Activated CD4-positive, alpha-beta memory T cell treated with anti-CD3 and anti-CD28 coated beads for 36 hours (primary cell): ENCODE data around the gene RASGRF1. TPM values are rescaled to one million over a fixed set of nuclear protein-coding genes. Genes with fewer than 3 reads are reported as not detected.

ENCODE experiments used
- CTCF ChIA-PET: fragments of 350-600 bp; sonication (Branson Sonifier 250); formaldehyde crosslinking; loops from one replicate; lab custom pipeline; 2021; ENCODE audit warnings: antibody characterized with exemption, inconsistent platforms; lab: Charles Lee
- POLR2A ChIA-PET: fragments of 350-600 bp; sonication (Branson Sonifier 250); formaldehyde crosslinking; loops from one replicate; lab custom pipeline; 2021; ENCODE audit warnings: antibody characterized with exemption; lab: Charles Lee
- DNase-seq: peaks from one replicate; pipeline ENCODE4 v3.0.0-alpha.2; 2020
- H3K27ac Mint-ChIP-seq: one replicate; pipeline ENCODE4 v1.8.0; 2021; ENCODE audit warnings: mixed read lengths
- H3K27me3 Mint-ChIP-seq: one replicate; pipeline ENCODE4 v1.8.0; 2021; ENCODE audit warnings: mixed read lengths
- H3K36me3 Mint-ChIP-seq: one replicate; pipeline ENCODE4 v1.8.0; 2021; ENCODE audit warnings: mixed read lengths
- H3K4me1 Mint-ChIP-seq: one replicate; pipeline ENCODE4 v1.8.0; 2021; ENCODE audit warnings: low read depth, mixed read lengths
- H3K4me3 Mint-ChIP-seq: one replicate; pipeline ENCODE4 v1.8.0; 2021; ENCODE audit warnings: mild to moderate bottlenecking, mixed read lengths
- H3K9me3 Mint-ChIP-seq: one replicate; pipeline ENCODE4 v1.8.0; 2021; ENCODE audit warnings: mixed read lengths
- intact Hi-C: fragments of 100-400 bp; cut with micrococcal nuclease; formaldehyde crosslinking; loops from one replicate; pipeline ENCODE4 v1.15.1; 2023
- total RNA-seq, 2 experiments: library from RNA; stranded (reverse); gene quantifications; one replicate each; pipeline ENCODE4 v1.2.3, GENCODE V29; 2021

The RASGRF1 gene
- total RNA-seq, 2 experiments from 2014 or later = 0.02 TPM; not detected in 1

DNA sequence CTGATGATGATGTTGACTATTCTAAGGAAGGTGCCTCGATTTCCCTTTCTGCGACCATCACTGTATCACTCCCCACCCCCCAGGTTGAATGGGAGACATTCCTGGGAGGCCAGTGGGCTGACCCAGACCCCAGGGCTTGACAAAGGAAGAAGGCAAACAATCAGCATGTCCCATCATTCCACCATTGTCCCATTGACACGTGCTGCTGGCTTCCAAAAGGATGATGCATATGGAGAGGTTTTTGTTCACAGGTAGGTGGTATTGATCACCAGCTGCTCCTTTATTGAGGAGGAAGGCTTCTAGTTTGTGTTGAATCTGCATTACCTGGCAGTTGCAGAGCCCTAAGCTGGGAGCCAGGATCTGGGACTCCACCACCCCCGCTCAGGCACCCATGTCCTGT is 30.4 kb downstream of the RASGRF1 start:
- H3K9me3 Mint-ChIP-seq = no peaks in the 10 kb centered on the region
- no peak overlapping the region for H3K4me3 Mint-ChIP-seq
- H3K4me1 Mint-ChIP-seq = no peaks in the 10 kb centered on the region
- H3K36me3 Mint-ChIP-seq = no peaks in the 10 kb centered on the region
- intact Hi-C loops = no loop called here
- ChIA-PET POLR2A (no interaction called here), CTCF (no interaction called here)
- H3K27ac Mint-ChIP-seq = no peak overlapping the region
- H3K27me3 Mint-ChIP-seq = peaks cover 11% of the 10 kb centered on the region
- no peak for DNase-seq

DNA sequence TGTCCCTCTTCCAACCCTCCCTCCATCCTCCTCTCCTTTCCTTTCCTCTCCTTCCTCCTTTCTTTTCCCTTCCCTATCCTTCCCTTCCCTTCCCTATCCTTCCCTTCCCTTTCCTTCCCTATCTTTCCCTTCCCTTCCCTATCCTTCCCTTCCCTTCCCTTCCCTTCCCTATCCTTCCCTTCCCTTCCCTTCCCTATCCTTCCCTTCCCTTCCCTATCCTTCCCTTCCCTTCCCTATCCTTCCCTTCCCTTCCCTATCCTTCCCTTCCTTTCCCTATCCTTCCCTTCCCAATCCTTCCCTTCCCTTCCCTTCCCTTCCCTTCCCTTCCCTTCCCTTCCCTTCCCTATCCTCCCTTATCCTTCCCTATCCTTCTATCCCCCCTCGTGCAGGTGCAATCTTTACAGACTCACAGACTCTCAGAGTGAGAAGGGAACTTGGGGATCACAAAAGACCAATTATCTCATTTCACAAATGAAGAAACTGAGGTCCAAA is 31.5 kb downstream of the RASGRF1 start:
- ChIA-PET CTCF (no interaction called here), POLR2A (no interaction called here)
- no peaks in the 10 kb centered on the region for H3K4me1 Mint-ChIP-seq
- no peaks in the 10 kb centered on the region for H3K9me3 Mint-ChIP-seq
- DNase-seq = no peak
- H3K27me3 Mint-ChIP-seq = peaks cover 11% of the 10 kb centered on the region
- no peaks in the 10 kb centered on the region for H3K36me3 Mint-ChIP-seq
- H3K27ac Mint-ChIP-seq = no peak overlapping the region
- H3K4me3 Mint-ChIP-seq = no peak overlapping the region
- intact Hi-C loops = no loop called here

DNA sequence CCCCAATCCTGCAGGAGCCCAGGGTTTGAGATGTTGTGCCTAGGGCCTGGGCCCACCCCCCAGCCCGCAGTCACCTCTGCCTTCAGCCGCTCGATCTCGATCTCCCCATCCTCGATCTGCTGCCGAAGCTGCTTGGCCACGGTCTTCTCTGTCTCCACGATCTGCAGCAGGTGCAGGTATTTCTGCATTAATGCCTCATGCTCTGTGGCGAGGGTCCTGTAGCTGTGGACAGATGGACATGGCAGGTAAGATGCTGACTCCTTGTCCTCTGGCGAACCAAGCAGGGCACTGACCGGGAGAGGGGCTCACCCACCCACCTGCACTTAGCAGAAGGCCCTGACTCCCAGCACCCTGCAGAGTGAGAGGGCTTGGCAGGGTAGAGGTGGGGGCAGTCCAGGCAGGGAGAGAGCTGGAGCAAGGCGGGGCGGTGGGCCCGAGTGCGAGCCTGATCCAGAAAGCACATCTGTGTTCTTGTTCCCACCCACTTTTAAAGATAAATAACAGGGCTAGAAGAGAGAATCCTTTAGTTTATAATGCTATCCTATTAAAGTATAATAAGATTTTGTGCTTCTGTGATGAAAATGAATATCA is 32.2 kb downstream of the RASGRF1 start:
- no peaks in the 10 kb centered on the region for H3K4me1 Mint-ChIP-seq
- intact Hi-C loops = no loop called here
- no peak overlapping the region for H3K4me3 Mint-ChIP-seq
- no peaks in the 10 kb centered on the region for H3K36me3 Mint-ChIP-seq
- no peaks in the 10 kb centered on the region for H3K9me3 Mint-ChIP-seq
- peaks cover 11% of the 10 kb centered on the region for H3K27me3 Mint-ChIP-seq
- no peak overlapping the region for H3K27ac Mint-ChIP-seq
- POLR2A ChIA-PET = no interaction called here
- CTCF ChIA-PET = no interaction called here
- DNase-seq = no peak

DNA sequence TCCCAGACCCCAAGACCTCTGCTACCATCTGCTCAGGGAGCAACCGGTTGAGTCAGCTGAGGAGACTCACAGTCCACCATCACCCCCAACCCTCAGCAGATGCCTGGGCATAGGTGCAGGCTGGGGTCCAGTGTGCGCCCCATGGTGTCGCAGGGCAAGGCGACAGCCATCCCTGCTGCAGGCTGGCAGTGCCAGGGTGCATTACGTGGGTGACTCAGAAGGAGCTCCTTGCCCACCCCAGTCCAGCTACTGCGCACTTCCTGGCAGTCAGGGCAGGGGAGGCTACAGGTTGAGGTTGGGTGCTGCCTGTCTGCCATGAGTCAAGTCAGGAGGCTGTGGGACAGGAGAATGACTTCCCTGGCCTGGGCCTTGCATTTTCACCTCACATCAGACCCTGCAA is 33.5 kb downstream of the RASGRF1 start:
- no peaks in the 10 kb centered on the region for H3K36me3 Mint-ChIP-seq
- no peak overlapping the region for H3K27ac Mint-ChIP-seq
- intact Hi-C loops = no loop called here
- H3K4me3 Mint-ChIP-seq = no peak overlapping the region
- POLR2A ChIA-PET = no interaction called here
- CTCF ChIA-PET = no interaction called here
- H3K9me3 Mint-ChIP-seq = no peaks in the 10 kb centered on the region
- no peaks in the 10 kb centered on the region for H3K4me1 Mint-ChIP-seq
- no peak for DNase-seq
- peaks cover 5% of the 10 kb centered on the region for H3K27me3 Mint-ChIP-seq

DNA sequence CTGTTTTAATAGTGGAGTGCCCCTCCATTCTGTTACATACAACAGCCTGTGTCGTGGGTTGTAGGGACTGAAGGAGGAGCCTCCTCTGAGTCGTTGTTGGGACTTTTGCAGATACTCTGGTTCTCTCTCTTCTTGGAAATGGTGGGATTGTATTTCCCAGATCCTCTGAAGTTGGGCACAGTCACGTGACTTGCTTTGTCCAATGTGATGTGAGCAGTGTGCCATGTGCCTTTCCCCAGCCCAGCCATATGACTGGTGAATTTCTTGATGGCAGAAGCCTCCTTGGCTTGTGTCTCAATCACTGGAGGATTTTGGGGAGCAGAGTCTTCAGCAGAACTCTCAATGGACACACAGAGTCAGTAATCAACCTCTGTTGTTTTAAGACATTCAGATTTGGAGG is 36.2 kb downstream of the RASGRF1 start:
- Mint-ChIP-seq H3K4me3 (no peak overlapping the region), H3K9me3 (no peaks in the 10 kb centered on the region), H3K27ac (no peak overlapping the region), H3K27me3 (peaks cover 3% of the 10 kb centered on the region), H3K4me1 (no peaks in the 10 kb centered on the region), H3K36me3 (no peaks in the 10 kb centered on the region)
- ChIA-PET CTCF (no interaction called here), POLR2A (no interaction called here)
- no peak for DNase-seq
- intact Hi-C loops = no loop called here

DNA sequence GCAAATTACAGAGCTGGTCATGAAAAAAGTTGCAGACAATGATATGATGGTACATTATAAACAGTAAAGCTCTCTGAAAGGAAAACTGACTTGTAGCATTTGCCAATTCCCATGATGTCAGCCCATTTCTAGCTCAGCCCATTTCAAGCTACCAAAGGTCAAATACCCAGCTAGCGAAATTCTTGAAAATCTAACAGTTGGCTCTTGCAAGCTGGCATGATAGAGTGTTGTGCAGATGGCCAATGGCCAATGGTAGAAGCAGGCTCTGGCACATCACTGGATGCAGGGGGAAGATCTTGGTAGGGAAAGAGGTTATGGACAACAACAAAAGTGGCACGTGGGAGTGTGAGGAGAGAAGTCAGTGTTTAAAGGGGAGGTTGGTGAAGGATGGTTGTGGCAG is 36.7 kb downstream of the RASGRF1 start:
- Mint-ChIP-seq H3K4me1 (no peaks in the 10 kb centered on the region), H3K9me3 (no peaks in the 10 kb centered on the region), H3K4me3 (no peak overlapping the region), H3K27me3 (peaks cover 4% of the 10 kb centered on the region), H3K36me3 (no peaks in the 10 kb centered on the region), H3K27ac (no peak overlapping the region)
- CTCF ChIA-PET = no interaction called here
- intact Hi-C loops = no loop called here
- no peak for DNase-seq
- POLR2A ChIA-PET = no interaction called here

DNA sequence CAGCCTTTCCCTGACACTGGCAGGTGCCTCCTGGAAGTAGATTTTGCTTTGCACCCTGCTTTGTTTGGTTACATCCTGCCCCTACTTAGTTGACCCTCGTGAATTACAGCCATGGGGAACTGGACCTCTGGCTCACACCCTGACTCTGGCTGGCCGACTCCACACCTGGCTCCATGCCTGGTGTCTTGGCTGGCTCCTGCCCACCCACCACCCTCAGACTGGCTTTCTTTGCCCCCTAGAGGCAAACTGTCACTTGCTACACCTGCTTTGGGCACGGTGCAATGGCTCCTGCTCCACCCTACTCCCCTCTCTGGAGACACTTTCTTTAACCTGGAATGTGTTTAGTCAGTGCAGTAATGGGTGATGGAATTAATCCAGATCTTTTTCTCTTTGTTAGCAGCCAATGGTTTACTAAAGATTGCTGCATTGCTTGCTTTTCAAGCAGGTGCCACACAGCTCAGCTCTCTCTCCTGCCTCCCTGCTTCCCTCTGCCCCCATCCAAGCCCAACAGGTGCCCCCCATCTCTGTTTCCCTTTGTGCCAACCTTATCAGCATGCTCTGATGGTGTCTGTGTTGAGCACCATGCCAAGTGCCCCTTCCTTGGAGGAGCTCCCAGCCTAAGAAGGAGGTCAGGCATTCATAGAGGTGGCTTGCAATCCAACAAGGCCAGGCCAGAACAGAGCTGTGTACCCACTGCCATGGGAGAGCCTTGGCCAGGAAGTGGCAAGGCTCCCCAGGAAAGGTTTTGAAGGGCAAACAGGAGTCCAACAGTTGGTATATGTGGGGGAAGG is 38.4 kb downstream of the RASGRF1 start:
- Mint-ChIP-seq H3K4me1 (no peaks in the 10 kb centered on the region), H3K27ac (no peak overlapping the region), H3K9me3 (no peaks in the 10 kb centered on the region), H3K27me3 (peaks cover 5% of the 10 kb centered on the region), H3K36me3 (no peaks in the 10 kb centered on the region), H3K4me3 (no peak overlapping the region)
- POLR2A ChIA-PET = no interaction called here
- intact Hi-C loops = no loop called here
- DNase-seq = no peak
- CTCF ChIA-PET = no interaction called here

DNA sequence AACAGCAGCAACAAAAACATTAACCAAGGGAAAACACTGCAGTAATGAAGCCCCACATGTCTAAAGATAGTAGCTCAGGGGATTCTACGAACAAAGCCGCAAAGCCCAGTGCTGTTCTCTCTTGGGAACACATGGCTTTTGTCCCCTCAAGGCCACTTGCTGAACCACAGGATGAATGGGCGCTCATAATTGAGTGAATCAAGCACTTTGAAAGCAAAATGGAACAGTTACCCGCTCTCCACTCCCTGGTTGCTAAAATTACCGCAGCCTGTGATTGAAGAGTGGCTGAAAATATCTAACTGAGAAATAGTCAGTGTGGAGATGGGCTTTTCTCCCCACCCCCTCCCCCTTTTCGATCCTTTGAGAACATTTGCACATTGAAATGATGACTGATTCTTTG is 39.6 kb downstream of the RASGRF1 start:
- CTCF ChIA-PET = no interaction called here
- no peaks in the 10 kb centered on the region for H3K36me3 Mint-ChIP-seq
- no peak overlapping the region for H3K27ac Mint-ChIP-seq
- POLR2A ChIA-PET = no interaction called here
- peaks cover 2% of the 10 kb centered on the region for H3K27me3 Mint-ChIP-seq
- H3K4me1 Mint-ChIP-seq = no peaks in the 10 kb centered on the region
- H3K4me3 Mint-ChIP-seq = no peak overlapping the region
- no peak for DNase-seq
- H3K9me3 Mint-ChIP-seq = no peaks in the 10 kb centered on the region
- intact Hi-C loops = no loop called here

DNA sequence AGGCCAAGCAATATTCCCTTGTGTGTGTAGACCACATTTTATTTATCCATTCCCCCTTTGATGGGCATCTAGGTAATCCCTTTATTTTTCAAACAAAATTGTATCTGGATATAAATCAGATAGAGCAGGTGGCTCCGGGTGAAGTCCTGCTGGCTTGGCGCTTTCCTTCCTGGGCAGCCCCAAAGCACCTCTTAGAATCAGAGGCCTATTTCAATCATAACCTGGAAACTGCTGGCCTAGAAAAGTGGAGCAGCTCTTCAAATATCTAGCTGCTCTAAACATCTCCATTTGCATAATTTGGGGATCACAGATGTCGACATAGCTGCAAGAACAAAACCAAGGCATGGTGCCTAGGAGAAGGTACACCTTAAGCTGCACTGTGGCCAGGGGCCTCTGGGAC is 40.2 kb downstream of the RASGRF1 start:
- Mint-ChIP-seq H3K4me1 (no peaks in the 10 kb centered on the region), H3K9me3 (no peaks in the 10 kb centered on the region), H3K27ac (no peak overlapping the region), H3K4me3 (no peak overlapping the region), H3K36me3 (no peaks in the 10 kb centered on the region), H3K27me3 (peaks cover 1% of the 10 kb centered on the region)
- POLR2A ChIA-PET = no interaction called here
- intact Hi-C loops = no loop called here
- CTCF ChIA-PET = no interaction called here
- no peak for DNase-seq

DNA sequence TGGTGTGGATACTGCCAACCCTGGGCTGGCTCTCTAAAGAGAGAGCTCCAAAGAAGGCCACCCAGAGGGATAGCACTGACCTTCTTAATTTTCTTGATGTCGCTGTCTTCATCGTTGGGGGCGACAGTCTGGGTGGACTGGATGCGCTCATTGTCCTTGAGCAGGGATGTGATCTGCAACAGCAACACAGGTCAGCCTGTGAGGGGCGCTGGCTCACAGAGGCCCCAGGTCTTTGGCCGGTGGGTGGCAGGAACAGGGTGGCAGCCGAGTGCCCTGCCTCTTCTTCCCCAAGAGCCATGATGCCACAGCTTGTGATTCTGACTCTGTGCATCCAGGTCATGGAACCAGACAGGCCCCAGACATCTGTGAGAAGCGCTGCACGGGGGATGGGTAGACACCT is 41.2 kb downstream of the RASGRF1 start:
- intact Hi-C loops = no loop called here
- H3K27me3 Mint-ChIP-seq = peaks cover 1% of the 10 kb centered on the region
- no peaks in the 10 kb centered on the region for H3K9me3 Mint-ChIP-seq
- CTCF ChIA-PET = interaction anchor here (1.5 kb wide), 1 partner anchor 135 kb away, joined by 6 read pairs; no protein-coding TSS in a partner anchor
- H3K4me3 Mint-ChIP-seq = no peak overlapping the region
- H3K36me3 Mint-ChIP-seq = no peaks in the 10 kb centered on the region
- H3K4me1 Mint-ChIP-seq = no peaks in the 10 kb centered on the region
- DNase-seq = no peak
- POLR2A ChIA-PET = no interaction called here
- no peak overlapping the region for H3K27ac Mint-ChIP-seq

DNA sequence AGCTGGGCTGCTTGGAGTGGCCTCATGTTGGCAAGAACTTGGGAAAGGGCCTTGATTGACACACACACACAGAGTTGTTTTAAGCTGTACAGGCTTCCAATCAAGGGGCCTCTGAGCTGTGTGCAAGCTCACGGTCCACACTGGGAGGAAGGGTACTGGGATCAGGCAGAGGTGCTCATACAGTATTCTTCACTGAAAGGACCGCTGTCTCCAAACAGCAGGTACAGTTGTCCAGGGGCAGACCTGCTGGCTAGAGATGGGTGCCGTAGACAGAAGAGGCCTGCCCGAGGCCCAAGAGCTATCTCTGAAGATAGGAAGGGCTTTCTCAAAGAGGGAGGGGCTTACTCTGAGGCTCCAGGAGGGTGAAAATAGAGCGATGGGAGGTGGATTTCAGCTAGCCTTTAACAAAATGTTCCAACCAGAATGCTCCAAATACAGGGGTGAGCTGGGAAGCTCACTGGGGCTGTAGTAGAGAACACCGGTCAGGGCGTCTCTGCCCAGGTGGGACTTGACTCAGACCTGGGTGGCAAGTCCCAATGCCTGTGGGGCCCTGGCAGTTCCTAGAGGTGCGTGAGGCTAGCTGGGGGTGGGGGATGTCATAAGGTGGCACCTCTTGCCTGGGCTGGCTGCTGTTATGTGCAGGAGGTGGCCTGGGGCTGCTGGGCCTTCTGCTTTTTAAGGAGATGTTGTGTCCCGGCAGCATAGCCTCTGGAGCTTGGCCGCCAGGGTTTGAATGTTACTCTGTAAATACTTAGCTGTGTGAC is 42.7 kb downstream of the RASGRF1 start:
- intact Hi-C loops = no loop called here
- Mint-ChIP-seq H3K27ac (no peak overlapping the region), H3K4me1 (no peaks in the 10 kb centered on the region), H3K4me3 (no peak overlapping the region), H3K9me3 (peaks cover 5% of the 10 kb centered on the region), H3K36me3 (peaks cover 2% of the 10 kb centered on the region), H3K27me3 (peaks cover 8% of the 10 kb centered on the region)
- POLR2A ChIA-PET = no interaction called here
- DNase-seq = no peak
- CTCF ChIA-PET = interaction anchor here (0.5 to 1.3 kb wide), 3 partner anchors 20 to 190 kb away, joined by 3 to 5 read pairs (median 3); no protein-coding TSS in a partner anchor

DNA sequence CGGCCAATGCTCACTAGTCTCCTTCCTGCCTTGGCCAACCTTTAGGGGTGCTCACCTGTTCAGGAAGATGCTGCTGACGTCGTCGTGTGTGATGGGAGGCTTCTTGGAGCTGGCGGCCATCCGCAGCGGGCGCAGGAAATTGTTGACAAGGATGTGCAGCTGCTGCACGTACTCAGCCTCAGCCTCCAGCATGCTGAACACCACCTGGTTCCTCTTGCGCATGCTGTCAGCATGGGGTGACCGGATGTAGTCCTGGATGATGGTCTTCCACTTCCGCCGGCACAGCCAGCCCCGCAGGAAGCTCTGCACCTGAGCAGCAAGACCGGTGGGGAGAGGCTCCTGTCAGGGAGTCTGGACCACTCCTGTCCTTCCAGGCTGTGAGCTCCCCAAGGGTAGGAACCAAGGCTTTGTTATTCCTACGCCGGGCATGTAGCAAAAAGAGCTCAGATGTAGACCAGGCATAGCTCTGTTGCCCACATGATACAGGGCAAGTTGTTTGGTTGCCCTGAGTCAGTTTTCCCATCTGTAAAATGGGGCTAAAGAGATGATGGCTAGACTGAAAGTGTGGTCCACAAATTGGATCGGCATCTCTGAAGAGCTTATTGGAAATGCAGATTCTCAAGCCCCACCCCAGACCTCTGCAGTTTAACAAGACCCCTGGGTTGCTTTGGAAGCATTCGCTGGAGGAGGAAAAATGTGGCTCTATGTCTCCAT is 43.7 kb downstream of the RASGRF1 start:
- H3K4me3 Mint-ChIP-seq = no peak overlapping the region
- H3K9me3 Mint-ChIP-seq = peaks cover 8% of the 10 kb centered on the region
- no peak overlapping the region for H3K27ac Mint-ChIP-seq
- DNase-seq = no peak
- peaks cover 12% of the 10 kb centered on the region for H3K27me3 Mint-ChIP-seq
- no peaks in the 10 kb centered on the region for H3K4me1 Mint-ChIP-seq
- peaks cover 2% of the 10 kb centered on the region for H3K36me3 Mint-ChIP-seq
- CTCF ChIA-PET = interaction anchor here (0.8 to 1.3 kb wide), 2 partner anchors 19 to 138 kb away, joined by 3 to 5 read pairs; no protein-coding TSS in a partner anchor
- POLR2A ChIA-PET = no interaction called here
- intact Hi-C loops = no loop called here
